HFF-Myc (cell line): ENCODE results near the gene BARHL2.

Source experiments
- DNase-seq: peaks from one replicate; pipeline ENCODE4 v3.0.0-alpha.2; 2011; ENCODE audit warnings: low read depth; ENCODE audit errors: extremely low read depth
- H3K4me3 ChIP-seq: replicated peaks from 2 replicates; pipeline ENCODE4 v1.5.1; 2011; ENCODE audit warnings: low read depth, mild to moderate bottlenecking, control low read depth, low read length
- TF ChIP-seq, protein P1 (sequence below): IDR thresholded peaks from 2 replicates; pipeline ENCODE4 v1.5.1; 2012; ENCODE audit warnings: mild to moderate bottlenecking, low read depth, low read length, control low read depth; ENCODE audit errors: missing control alignments

The BARHL2 gene

GRCh38 chr1:90716552-90717355 is at the start of gene BARHL2:
BARHL2 (minus strand) TSS chr1:90717302; CDS start chr1:90717195, 107 bp downstream.
- TF ChIP-seq, protein P1, sequence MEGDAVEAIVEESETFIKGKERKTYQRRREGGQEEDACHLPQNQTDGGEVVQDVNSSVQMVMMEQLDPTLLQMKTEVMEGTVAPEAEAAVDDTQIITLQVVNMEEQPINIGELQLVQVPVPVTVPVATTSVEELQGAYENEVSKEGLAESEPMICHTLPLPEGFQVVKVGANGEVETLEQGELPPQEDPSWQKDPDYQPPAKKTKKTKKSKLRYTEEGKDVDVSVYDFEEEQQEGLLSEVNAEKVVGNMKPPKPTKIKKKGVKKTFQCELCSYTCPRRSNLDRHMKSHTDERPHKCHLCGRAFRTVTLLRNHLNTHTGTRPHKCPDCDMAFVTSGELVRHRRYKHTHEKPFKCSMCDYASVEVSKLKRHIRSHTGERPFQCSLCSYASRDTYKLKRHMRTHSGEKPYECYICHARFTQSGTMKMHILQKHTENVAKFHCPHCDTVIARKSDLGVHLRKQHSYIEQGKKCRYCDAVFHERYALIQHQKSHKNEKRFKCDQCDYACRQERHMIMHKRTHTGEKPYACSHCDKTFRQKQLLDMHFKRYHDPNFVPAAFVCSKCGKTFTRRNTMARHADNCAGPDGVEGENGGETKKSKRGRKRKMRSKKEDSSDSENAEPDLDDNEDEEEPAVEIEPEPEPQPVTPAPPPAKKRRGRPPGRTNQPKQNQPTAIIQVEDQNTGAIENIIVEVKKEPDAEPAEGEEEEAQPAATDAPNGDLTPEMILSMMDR: no peak
- H3K4me3 ChIP-seq: no peak within 1 kb of the TSS
- no peak for DNase-seq

DNA sequence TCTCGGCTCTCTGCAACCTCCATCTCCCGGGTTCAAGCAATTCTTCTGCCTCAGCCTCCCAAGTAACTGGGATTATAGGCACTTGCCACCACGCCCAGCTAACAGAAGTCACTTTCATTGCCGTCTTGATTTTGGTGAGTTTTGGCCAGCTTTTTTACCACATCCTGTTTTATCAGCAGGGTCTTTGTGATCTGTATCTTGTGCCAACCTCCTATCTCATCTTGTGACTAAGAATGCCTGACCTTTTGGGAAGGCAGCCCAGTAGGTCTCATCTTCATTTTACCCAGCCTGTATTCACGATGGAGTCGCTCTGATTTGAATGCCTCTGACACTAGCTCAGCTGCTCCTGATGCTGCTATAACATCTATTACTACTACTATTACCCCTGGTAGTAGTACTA is 46.8 kb upstream of the BARHL2 start:
- TF ChIP-seq, protein P1: no peak
- H3K4me3 ChIP-seq: no peak overlapping the region
- DNase-seq: no peak

DNA sequence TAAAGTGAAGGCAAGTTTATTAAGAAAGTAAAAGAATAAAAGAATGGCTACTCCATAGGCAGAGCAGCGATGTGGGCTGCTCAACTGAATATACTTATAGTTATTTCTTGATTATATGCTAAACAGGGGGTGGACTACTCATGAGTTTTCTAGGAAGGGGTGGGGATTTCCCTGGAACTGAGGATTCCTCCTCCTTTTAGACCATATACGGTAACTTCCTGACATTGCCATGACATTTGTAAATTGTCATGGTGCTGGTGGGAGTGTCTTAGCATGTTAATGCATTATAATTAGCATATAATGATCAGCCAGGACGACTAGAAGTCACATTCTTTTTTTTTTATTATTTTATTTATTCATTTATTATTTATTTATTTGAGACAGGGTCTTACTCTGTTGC is 46.4 kb upstream of the BARHL2 start:
- TF ChIP-seq, protein P1: no peak
- no peak overlapping the region for H3K4me3 ChIP-seq
- DNase-seq: no peak

- no peak for DNase-seq
- no peak overlapping the region for H3K4me3 ChIP-seq
- TF ChIP-seq, protein P1: no peak
These were observed 44.9 kb upstream of the BARHL2 start for GRCh38 chr1:90761781-90762589.

- TF ChIP-seq, protein P1: no peak
- DNase-seq: no peak
- H3K4me3 ChIP-seq: no peak overlapping the region
These were observed 44.1 kb upstream of the BARHL2 start for GRCh38 chr1:90761156-90761555.

GRCh38 chr1:90753556-90753955 is 36.5 kb upstream of the BARHL2 start:
- TF ChIP-seq, protein P1: no peak
- H3K4me3 ChIP-seq: no peak overlapping the region
- no peak for DNase-seq
